MM.1S (cell line): ENCODE results near the gene CDKL5.

ENCODE experiments used
- DNase-seq: peaks from one replicate; pipeline ENCODE4 v3.0.0-alpha.2; 2015
- H2AFZ ChIP-seq: fragments of 300-600 bp; sonication (generic); 2 replicates; pipeline ENCODE4 v1.6.0; 2016; ENCODE audit warnings: antibody characterized with exemption, low read length
- H3F3A ChIP-seq: fragments of 300-600 bp; sonication (generic); 2 replicates; pipeline ENCODE4 v1.6.1; 2016; ENCODE audit warnings: mild to moderate bottlenecking, antibody characterized with exemption, low read length, moderate library complexity, mixed read lengths; ENCODE audit not compliant: insufficient read depth
- H3K27ac ChIP-seq: fragments of 300-600 bp; sonication (generic); 2 replicates; pipeline ENCODE4 v1.5.1; 2016; ENCODE audit warnings: mild to moderate bottlenecking, low read length
- H3K27me3 ChIP-seq: fragments of 300-600 bp; sonication (generic); replicated peaks from 2 replicates; pipeline ENCODE4 v1.6.0; 2016; ENCODE audit warnings: low read length; ENCODE audit not compliant: insufficient read depth
- H3K36me3 ChIP-seq: fragments of 300-600 bp; sonication (generic); replicated peaks from 2 replicates; pipeline ENCODE4 v1.6.1; 2016; ENCODE audit warnings: mild to moderate bottlenecking, low read length, mixed read lengths; ENCODE audit not compliant: insufficient read depth
- H3K4me1 ChIP-seq: fragments of 300-600 bp; sonication (generic); 2 replicates; pipeline ENCODE4 v1.6.1; 2016; ENCODE audit warnings: low read length, mixed read lengths
- H3K4me2 ChIP-seq: fragments of 300-600 bp; sonication (generic); 2 replicates; pipeline ENCODE4 v1.6.0; 2016; ENCODE audit warnings: low read depth, low read length
- H3K4me3 ChIP-seq: fragments of 300-600 bp; sonication (generic); 2 replicates; pipeline ENCODE4 v1.5.1; 2016; ENCODE audit warnings: low read length, mixed read lengths
- H3K79me2 ChIP-seq: fragments of 300-600 bp; sonication (generic); 2 replicates; pipeline ENCODE4 v1.6.1; 2016; ENCODE audit warnings: mixed run types, low read length, mixed read lengths
- H3K9ac ChIP-seq: fragments of 300-600 bp; sonication (generic); 2 replicates; pipeline ENCODE4 v1.6.1; 2016; ENCODE audit warnings: low read length, mixed read lengths
- H3K9me2 ChIP-seq: fragments of 300-600 bp; sonication (generic); replicated peaks from 2 replicates; pipeline ENCODE4 v1.6.1; 2016; ENCODE audit warnings: mild to moderate bottlenecking, low read length, mixed read lengths; ENCODE audit not compliant: insufficient read depth
- H3K9me3 ChIP-seq: fragments of 300-600 bp; sonication (generic); replicated peaks from 2 replicates; pipeline ENCODE4 v1.6.1; 2016; ENCODE audit warnings: mild to moderate bottlenecking, low read length, mixed read lengths; ENCODE audit not compliant: insufficient read depth
- H4K20me1 ChIP-seq: fragments of 300-600 bp; sonication (generic); 2 replicates; pipeline ENCODE4 v1.6.1; 2016; ENCODE audit warnings: mild to moderate bottlenecking, low read length, moderate library complexity, mixed read lengths; ENCODE audit not compliant: insufficient read depth
- CTCF ChIP-seq: fragments of 300-600 bp; sonication (generic); IDR thresholded peaks from 2 replicates; pipeline ENCODE4 v1.5.1; 2016; ENCODE audit warnings: antibody characterized with exemption, low read length, mixed read lengths
- EZH2 ChIP-seq: fragments of 300-600 bp; sonication (generic); optimal IDR thresholded peaks from 2 replicates; pipeline ENCODE3; 2017; ENCODE audit warnings: low read depth, mild to moderate bottlenecking, antibody characterized with exemption, low read length, mixed read lengths
- EZH2phosphoT487 ChIP-seq: fragments of 300-600 bp; sonication (generic); IDR thresholded peaks from 2 replicates; pipeline ENCODE4 v1.6.1; 2018; ENCODE audit warnings: antibody characterized with exemption, low read length

The CDKL5 gene

GRCh38 chrX:18574591-18574990 is 149.2 kb downstream of the CDKL5 start:
- TF ChIP-seq CTCF (no peak), EZH2phosphoT487 (no peak), EZH2 (no peak)
- DNase-seq = no peak

DNA sequence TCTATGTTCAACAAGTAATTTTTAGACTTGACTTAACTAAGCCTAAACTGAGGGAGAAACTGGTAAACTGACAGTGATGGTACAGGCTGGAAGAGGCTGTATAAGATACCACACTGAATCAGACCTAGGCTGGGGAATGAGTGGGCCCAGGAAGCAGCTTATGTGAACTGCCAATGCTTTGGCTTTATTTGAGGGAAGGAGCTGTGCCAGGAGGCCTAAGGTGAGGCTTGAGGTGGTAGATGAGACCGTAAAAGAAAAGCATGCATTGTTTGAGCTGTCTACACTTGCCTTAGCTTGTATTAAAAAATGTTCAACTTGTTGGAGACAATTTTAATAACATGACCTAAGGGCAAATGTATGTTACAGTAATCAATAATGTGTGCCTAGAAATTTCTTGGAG is 150.3 kb downstream of the CDKL5 start:
- TF ChIP-seq EZH2 (no peak), CTCF (no peak), EZH2phosphoT487 (no peak)
- no peaks in the 10 kb centered on the region for H3K9me3 ChIP-seq
- H3K4me2 ChIP-seq = no peak overlapping the region
- H3K27me3 ChIP-seq = no peaks in the 10 kb centered on the region
- H3F3A ChIP-seq = no peaks in the 10 kb centered on the region
- H3K4me3 ChIP-seq = no peak overlapping the region
- H3K36me3 ChIP-seq = no peaks in the 10 kb centered on the region
- DNase-seq = no peak
- H3K79me2 ChIP-seq = no peaks in the 10 kb centered on the region
- H2AFZ ChIP-seq = no peak overlapping the region
- H4K20me1 ChIP-seq = no peaks in the 10 kb centered on the region
- H3K9ac ChIP-seq = no peak overlapping the region
- no peaks in the 10 kb centered on the region for H3K9me2 ChIP-seq
- H3K27ac ChIP-seq = no peak overlapping the region
- H3K4me1 ChIP-seq = no peaks in the 10 kb centered on the region

More at GRCh38 chrX:18574591-18574990, 149.2 kb downstream of the CDKL5 start:
- H4K20me1 ChIP-seq = no peaks in the 10 kb centered on the region
- no peaks in the 10 kb centered on the region for H3K4me1 ChIP-seq
- H3K79me2 ChIP-seq = no peaks in the 10 kb centered on the region
- H3K36me3 ChIP-seq = no peaks in the 10 kb centered on the region
- no peak overlapping the region for H3K9ac ChIP-seq
- no peaks in the 10 kb centered on the region for H3F3A ChIP-seq
- H3K4me2 ChIP-seq = no peak overlapping the region
- no peaks in the 10 kb centered on the region for H3K9me3 ChIP-seq
- H3K4me3 ChIP-seq = no peak overlapping the region
- no peak overlapping the region for H3K27ac ChIP-seq
- no peaks in the 10 kb centered on the region for H3K27me3 ChIP-seq
- H3K9me2 ChIP-seq = no peaks in the 10 kb centered on the region
- H2AFZ ChIP-seq = no peak overlapping the region

DNA sequence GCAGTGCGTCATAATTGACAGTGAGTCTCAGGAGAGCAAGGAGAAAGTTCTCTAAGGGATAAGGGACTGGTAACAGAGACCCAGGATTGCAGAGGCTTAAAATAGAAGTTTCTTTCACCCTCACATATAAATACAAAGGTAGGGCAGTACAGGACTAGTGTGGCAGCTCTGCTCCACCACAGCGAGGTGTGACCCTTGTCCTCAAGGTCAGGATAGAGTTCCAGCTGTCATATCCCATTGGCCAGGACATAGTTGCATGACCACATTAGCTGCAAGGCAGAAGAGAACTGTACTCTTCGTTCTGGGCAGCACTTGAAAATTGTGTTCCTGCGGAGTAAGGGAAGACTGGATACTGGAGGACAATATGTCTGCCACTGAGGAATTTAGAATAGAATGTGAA is 152.0 kb downstream of the CDKL5 start:
- H3K9ac ChIP-seq = no peak overlapping the region
- DNase-seq = no peak
- H3K9me2 ChIP-seq = no peaks in the 10 kb centered on the region
- H3F3A ChIP-seq = no peaks in the 10 kb centered on the region
- H4K20me1 ChIP-seq = no peaks in the 10 kb centered on the region
- no peak overlapping the region for H3K4me2 ChIP-seq
- H3K4me1 ChIP-seq = no peaks in the 10 kb centered on the region
- H3K36me3 ChIP-seq = no peaks in the 10 kb centered on the region
- H3K27ac ChIP-seq = no peak overlapping the region
- no peak overlapping the region for H3K4me3 ChIP-seq
- no peaks in the 10 kb centered on the region for H3K79me2 ChIP-seq
- H2AFZ ChIP-seq = no peak overlapping the region
- no peak for TF ChIP-seq EZH2phosphoT487
- TF ChIP-seq CTCF = no peak
- TF ChIP-seq EZH2 = no peak
- no peaks in the 10 kb centered on the region for H3K9me3 ChIP-seq
- no peaks in the 10 kb centered on the region for H3K27me3 ChIP-seq
